ENCODE results near the gene CFTR. TPM values are rescaled to one million over a fixed set of nuclear protein-coding genes. Genes with fewer than 3 reads are reported as not detected.

Gene CFTR
- total and polyA plus RNA-seq, 2 of the 8 experiments (the other 6 are each of a cell fraction or from before 2014, with no cell fraction given): 1.2 to 1.6 TPM

- WGBS, 2 experiments (ENCODE audit: extremely low coverage in 1 of 2, insufficient coverage in 1 of 2, insufficient read length in 1 of 2, insufficient replicate concordance in 2 of 2, low coverage in 1 of 2, low lambda C conversion rate in 2 of 2, missing lambda C conversion rate in 1 of 2): 68% methylated on average over 5 of the region's 5 CpGs; no CpG with 5 or more reads in 1 of the 2 experiments
- Histone ChIP-seq H3K14ac (ENCODE audit: insufficient read length) (no peak overlapping the region), H3K9ac (replicated peaks in 1 of 4; ENCODE audit: extremely low read depth in 1 of 4, low read depth in 3 of 4, low read length in 3 of 4) (no peak overlapping the region), H3K79me2 (ENCODE audit: control insufficient read depth in 1 of 2, insufficient read depth in 2 of 2, low read length in 2 of 2) (no peaks in the 10 kb centered on the region), H3K56ac (replicated peaks; ENCODE audit: insufficient read length, low read depth, low read length) (no peak overlapping the region), H4K20me1 (replicated peaks in 1 of 2; ENCODE audit: control insufficient read depth in 1 of 2, insufficient read depth in 2 of 2, low read length in 2 of 2) (no peaks in the 10 kb centered on the region), H3K27me3 (replicated peaks in 1 of 4; ENCODE audit: control insufficient read depth in 3 of 4, extremely low read depth in 1 of 4, insufficient read depth in 3 of 4, low read length in 3 of 4) (peaks cover 0 to 1% (median 0%) of the 10 kb centered on the region in 4 experiments; a peak in 1 of 7 replicates), H3K18ac (ENCODE audit: extremely low read depth, low read length) (no peak overlapping the region), H2BK20ac (ENCODE audit: low read length) (no peak overlapping the region), H3K79me1 (ENCODE audit: low read depth, low read length) (no peaks in the 10 kb centered on the region), H2BK12ac (ENCODE audit: low read depth, low read length) (no peak overlapping the region), H3K4me1 (replicated peaks in 1 of 4; ENCODE audit: control insufficient read depth in 3 of 4, insufficient read depth in 4 of 4, low read length in 3 of 4) (peaks cover 2 to 7% (median 4%) of the 10 kb centered on the region in 4 experiments; a peak in 3 of 7 replicates), H2AFZ (ENCODE audit: low read length) (peak overlapping the region; percentile 91; the same call in 1 of the 2 replicates), H3K36me3 (ENCODE audit: control insufficient read depth in 2 of 4, insufficient read depth in 4 of 4, low read length in 3 of 4) (no peaks in the 10 kb centered on the region; a peak in 1 of 8 replicates), H3K4ac (replicated peaks; ENCODE audit: insufficient read length, low read depth, low read length) (no peak overlapping the region), H2BK120ac (replicated peaks; ENCODE audit: low read depth, low read length) (no peak overlapping the region), H2AK5ac (ENCODE audit: low read depth, low read length) (no peak overlapping the region), H4K8ac (ENCODE audit: extremely low read depth, insufficient read depth, low read length) (no peak overlapping the region), H2BK15ac (ENCODE audit: low read length) (no peak overlapping the region), H3K4me2 (ENCODE audit: insufficient read depth in 1 of 2, low read depth in 2 of 2, low read length in 2 of 2) (no peak overlapping the region), H3K23me2 (ENCODE audit: low read depth, low read length) (no peaks in the 10 kb centered on the region; the same call in 1 of the 2 replicates), H3K4me3 (ENCODE audit: extremely low read depth in 1 of 4, insufficient read depth in 2 of 4, low read depth in 3 of 4, low read length in 4 of 4) (no peak overlapping the region), H4K91ac (replicated peaks; ENCODE audit: insufficient read length, low read length) (no peak overlapping the region), H3K27ac (ENCODE audit: low read depth, low read length) (no peak overlapping the region), H3K9me3 (ENCODE audit: insufficient read depth in 2 of 2, low read depth in 1 of 2, low read length in 1 of 2) (no peaks in the 10 kb centered on the region), H4K5ac (ENCODE audit: insufficient read length, low read depth, low read length) (no peak overlapping the region), H2BK5ac (ENCODE audit: low read depth, low read length) (no peak overlapping the region), H3K23ac (ENCODE audit: insufficient read length) (no peak overlapping the region)
- no peak for DNase-seq (ENCODE audit: low read depth in 1 of 2, low spot score in 2 of 2)
- no peak for FAIRE-seq
- ChIA-PET CTCF (ENCODE audit: partially characterized antibody) (interaction anchor here (0.8 kb wide), 1 partner anchor 8 kb away, joined by 3 read pairs; no protein-coding TSS in a partner anchor), POLR2A (ENCODE audit: partially characterized antibody) (no interaction called here)
- no peak for TF ChIP-seq BACH1 (IDR thresholded peaks at IDR 0.05; ENCODE audit: low read length)
- TF ChIP-seq, protein P1, sequence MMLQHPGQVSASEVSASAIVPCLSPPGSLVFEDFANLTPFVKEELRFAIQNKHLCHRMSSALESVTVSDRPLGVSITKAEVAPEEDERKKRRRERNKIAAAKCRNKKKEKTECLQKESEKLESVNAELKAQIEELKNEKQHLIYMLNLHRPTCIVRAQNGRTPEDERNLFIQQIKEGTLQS (IDR thresholded peaks at IDR 0.05; ENCODE audit: insufficient read depth, low read depth, low read length): no peak
- no peak for TF ChIP-seq KDM4A (IDR thresholded peaks at IDR 0.05; ENCODE audit: low read depth, low read length, severe bottlenecking)
- TF ChIP-seq GTF2F1 (IDR thresholded peaks at IDR 0.05; ENCODE audit: borderline replicate concordance, low read depth, low read length): no peak
- no peak for TF ChIP-seq EZH2 (IDR thresholded peaks at IDR 0.05; ENCODE audit: low read depth, low read length, severe bottlenecking)
- no peak for TF ChIP-seq KDM1A (IDR thresholded peaks at IDR 0.05; ENCODE audit: borderline replicate concordance, low read length)
- TF ChIP-seq GABPA (IDR thresholded peaks at IDR 0.05; ENCODE audit: borderline replicate concordance, insufficient read depth, low read length): no peak
- no peak for TF ChIP-seq SAP30 (IDR thresholded peaks at IDR 0.05; ENCODE audit: insufficient read depth, insufficient replicate concordance, low read length)
- no peak for TF ChIP-seq POLR2AphosphoS5 (IDR thresholded peaks at IDR 0.05; ENCODE audit: low read depth, low read length)
- TF ChIP-seq YY1 (IDR thresholded peaks at IDR 0.05; ENCODE audit: low read depth, low read length): no peak
- no peak for TF ChIP-seq NRF1 (IDR thresholded peaks at IDR 0.05; ENCODE audit: low read depth, low read length)
- TF ChIP-seq BCL11A (IDR thresholded peaks at IDR 0.05; ENCODE audit: low read depth in 2 of 2, low read length in 2 of 2): no peak
Measured at GRCh38 chr7:117682681-117683385, 203.0 kb downstream of the CFTR start.
